GM08714 (cell line): ENCODE measurements around the gene E2F2.

ENCODE experiments used
- H3K4me3 ChIP-seq: fragments of 200-500 bp; sonication (Bioruptor generic); 2 replicates; pipeline ENCODE4 v1.5.1; 2014; ENCODE audit warnings: mild to moderate bottlenecking, low read length, inconsistent platforms
- ZNF274 ChIP-seq: IDR thresholded peaks from 2 replicates; pipeline ENCODE4 v1.6.1; 2012; ENCODE audit warnings: mild to moderate bottlenecking, low read depth, low read length

E2F2 gene

DNA sequence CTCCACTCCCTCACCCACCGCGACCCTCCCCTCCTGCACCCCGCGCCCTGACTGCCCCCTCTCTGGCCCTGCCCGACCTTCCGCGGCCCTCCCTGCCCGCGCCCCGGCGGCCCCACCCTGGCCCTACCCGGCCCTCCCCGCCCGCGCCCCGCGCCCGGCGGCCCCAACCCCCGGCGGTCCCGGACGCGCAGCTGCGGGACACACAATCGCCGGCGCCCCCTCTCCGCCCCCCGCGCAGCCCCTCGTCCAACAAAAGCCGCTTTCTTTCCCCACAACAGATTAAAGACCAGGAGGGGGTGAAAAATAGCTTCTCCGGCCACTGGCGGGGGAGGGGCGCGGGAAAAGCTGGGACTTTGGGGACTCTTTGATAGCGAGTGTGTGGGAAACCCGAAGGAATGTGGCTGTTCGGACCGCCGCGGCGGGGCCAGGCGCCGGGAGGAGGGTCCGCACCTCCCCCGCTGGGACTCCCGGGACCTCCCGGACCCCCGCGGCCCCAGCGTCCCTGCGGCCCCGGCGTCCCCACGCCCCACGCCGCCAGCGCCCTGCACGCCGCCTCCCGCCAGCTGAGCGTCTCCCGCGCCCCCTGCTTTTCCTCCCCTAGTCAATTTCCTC, 37.1 kb upstream of the E2F2 start:
- peak overlapping the region; percentile 35; the same call in 1 of the 2 replicates for H3K4me3 ChIP-seq
- TF ChIP-seq ZNF274, result no peak

DNA sequence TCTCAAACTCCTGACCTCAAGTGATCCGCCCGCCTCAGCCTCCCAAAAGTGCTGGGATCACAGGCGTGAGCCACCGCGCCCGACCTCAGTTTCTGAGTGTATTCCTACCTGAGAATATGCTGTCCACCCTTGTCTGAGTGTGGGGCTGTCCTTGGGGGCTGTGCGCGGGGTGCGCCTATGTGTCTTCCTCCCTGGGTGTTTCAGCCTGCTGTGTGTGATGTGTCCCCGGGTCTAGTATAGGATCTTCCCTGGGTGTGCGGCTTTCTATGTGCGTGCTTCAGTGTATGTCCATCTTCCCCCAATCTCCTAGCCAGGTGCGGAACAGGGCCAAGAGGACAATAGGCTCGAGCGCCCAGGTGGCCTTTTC, 36.6 kb upstream of the E2F2 start:
- TF ChIP-seq ZNF274, result no peak
- no peak overlapping the region for H3K4me3 ChIP-seq

DNA sequence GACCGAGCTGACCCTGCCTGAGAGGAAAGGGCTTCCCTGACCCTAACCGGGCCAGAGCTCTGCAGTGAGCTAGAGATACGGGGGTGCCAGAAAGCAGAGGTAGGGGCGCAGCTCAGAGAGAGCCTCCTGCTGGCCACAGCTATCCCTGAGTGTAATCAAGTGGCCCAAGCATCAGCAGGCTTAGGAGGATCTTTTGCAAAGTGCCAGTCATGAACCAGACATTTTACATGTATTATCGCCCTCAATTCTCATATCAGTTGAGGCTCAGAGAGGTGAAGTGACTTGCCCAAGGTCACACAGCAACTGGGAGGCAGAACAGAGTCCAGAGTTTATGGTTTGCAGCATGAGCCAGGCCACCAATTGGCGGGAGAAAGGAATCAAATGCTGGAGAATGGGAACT, 35.3 kb upstream of the E2F2 start:
- no peak for TF ChIP-seq ZNF274
- H3K4me3 ChIP-seq, result no peak overlapping the region

DNA sequence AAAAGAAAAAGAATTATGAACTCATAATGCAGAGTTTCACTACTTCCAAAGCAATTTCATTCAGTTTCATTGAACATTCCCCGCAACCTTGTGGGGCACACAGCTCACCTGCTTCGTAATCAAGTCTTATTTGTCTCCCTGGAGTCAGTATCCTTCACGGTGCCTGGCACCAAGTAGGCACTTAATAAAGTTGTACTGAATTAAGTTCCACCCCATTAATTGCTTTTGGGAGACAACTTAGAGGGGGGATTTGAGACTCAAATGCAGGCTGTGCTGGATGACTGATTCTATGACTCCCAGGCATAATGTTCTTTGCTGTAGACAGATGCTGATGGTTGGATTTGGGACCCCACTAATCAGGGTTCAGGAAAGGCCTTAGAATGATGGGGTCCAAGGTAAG, 34.7 kb upstream of the E2F2 start:
- H3K4me3 ChIP-seq, result no peak overlapping the region
- TF ChIP-seq ZNF274, result no peak

DNA sequence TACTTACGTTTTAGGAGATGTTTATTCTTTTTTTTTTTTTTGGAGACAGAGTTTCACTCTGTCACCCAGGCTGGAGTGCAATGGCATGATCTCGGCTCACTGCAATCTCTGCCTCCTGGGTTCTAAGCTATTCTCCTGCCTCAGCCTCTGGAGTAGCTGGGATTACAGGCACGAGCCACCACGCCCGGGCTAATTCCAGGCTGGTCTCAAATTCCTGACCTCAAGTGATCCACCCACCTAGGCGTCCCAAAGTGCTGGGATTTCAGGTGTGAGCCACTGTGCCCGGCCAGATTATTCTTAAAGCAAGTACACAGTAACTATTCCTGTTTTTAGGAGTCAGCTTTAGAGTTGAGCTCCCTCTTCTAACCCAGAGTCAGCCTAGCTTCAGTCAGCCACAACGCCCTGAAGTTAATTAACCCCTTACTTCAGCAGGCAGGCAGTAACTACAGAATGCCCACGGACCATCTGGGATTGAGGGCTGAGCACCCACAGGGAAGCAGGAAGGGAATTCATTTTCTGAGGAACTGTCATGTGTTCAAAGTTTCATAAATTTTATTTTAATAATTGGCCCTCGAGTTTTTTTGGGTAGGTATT, 33.6 kb upstream of the E2F2 start:
- no peak for TF ChIP-seq ZNF274
- H3K4me3 ChIP-seq, result no peak overlapping the region

DNA sequence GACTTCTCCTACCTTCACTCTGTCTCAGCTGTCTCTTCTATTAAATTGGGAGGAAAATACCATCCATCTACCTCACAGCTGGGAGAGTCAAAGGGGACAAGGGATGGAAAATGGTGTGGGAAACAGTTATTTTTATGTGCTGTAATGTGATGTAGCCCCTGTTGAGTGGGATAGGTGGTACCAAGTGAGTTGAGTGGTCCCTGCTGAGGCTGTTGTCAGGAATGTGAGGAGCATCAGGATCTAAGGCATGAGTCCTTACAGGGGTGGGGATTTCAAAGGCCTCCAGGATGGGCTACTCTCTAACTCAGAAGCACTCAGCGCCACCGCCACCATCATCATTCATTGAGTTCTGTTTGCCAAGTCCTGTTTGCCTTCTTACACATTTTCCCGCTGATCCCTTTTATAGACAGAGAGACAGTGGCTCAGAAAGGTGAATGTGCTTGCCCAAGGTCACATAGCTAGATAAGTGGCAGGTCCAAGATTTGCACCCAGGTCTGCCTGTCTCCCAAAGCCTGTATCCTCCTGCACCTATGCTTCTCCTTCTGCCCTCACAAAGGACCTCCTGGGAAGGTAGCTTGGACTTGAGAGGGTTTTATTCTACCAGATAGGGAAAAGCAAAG, 32.8 kb upstream of the E2F2 start:
- no peak overlapping the region for H3K4me3 ChIP-seq
- TF ChIP-seq ZNF274, result no peak

DNA sequence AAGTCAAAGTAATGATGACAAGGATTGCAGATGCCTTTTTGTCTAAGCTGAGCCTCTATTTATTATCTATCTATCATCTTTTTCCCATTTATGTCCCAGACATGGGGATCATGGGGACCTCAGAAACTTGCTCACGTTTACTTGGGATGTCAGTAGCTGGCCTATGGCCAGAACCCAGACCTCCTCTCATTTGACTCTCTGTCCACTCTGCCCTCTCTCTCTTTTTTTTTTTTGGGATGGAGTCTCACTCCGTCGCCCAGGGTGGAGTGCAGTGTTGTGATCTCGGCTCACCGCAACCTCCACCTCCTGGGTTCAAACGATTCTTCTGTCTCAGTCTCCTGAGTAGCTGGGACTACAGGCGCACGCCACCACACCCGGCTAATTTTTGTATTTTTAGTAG, 32.0 kb upstream of the E2F2 start:
- no peak overlapping the region for H3K4me3 ChIP-seq
- TF ChIP-seq ZNF274, result no peak

DNA sequence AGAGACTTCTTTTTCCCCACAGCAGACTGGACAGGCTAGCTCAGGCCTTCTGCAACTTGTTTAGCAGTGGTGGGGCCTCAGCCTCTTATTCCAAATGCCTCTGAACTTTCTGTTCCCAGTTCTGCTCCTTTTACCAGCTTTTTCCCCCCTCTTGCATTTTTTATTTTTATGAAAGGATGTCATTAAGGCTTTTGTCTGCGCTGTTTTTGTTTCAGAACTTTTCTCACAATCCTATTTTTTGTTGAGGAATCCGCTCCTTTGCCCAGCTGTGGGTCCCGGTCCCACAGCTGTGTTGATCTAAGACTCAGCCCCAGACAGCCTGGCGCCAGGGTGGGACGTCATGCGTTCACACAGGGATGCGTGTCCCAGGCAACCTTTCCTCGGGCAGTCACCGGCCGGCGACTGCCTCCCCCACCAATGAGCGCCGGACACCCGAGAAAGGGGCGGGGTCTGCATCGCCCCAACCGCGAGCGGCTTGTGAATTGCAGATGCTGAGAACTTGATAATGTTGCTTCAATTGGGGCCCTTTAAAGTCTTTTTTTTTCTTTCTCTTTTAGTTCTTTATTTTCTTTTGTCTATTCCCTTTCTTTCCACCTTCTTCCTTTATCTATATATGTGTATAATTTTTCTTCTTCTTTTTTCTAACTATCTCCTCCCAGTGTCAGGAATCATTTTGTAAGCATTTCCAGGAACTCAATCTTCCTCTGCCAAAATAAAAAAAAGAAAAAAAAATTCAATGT, 31.3 kb upstream of the E2F2 start:
- H3K4me3 ChIP-seq, result no peak overlapping the region
- no peak for TF ChIP-seq ZNF274

DNA sequence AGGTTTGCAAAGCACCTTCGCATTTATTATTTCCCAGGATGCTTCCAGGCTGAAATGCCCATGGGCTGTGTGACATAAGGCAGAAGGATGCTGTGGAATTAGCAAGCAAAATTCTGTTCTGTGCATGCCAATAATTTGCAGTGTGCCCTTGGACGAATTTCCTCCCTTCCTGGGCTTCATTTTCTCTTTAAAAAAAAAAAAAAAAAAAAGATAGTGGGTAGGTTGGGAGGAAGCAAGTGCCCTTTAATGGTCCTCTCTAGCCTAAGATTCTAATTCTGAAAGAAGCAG, 30.7 kb upstream of the E2F2 start:
- no peak for TF ChIP-seq ZNF274
- no peak overlapping the region for H3K4me3 ChIP-seq

DNA sequence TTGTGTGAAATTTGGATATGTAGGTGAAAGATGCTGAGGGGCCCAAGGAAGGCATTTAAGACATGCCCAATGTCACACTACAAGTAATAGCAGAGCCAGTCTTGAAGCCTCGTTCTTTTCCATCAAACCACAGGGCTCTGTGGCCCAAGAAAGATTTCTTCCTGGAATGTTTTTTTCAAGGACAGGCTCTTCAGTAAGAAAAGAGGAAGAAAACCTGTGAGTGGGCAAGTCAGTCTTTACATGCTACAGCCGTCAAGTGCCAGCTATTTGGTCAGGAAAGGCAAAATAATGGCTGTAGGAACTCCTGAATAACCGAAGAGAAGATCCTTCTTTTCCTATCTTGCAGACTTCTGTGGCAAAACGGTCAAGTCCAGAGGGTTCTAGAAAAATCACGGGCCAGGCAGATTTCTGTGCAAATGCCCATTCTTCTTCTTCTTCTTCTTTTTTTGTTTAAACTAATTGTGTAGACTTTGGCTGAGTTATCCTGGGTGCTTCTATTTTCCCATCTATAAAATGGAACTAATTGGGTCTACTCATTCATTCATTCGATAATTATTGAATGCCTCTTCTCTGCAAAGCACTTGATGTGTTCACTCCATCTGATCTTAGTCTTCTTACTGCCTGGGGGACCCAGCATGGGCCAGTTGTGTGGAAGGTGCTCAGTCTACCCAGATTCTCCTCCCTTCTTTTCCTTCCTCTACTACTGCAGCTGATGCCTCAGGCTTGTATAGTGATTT, 30.2 kb upstream of the E2F2 start:
- H3K4me3 ChIP-seq, result no peak overlapping the region
- TF ChIP-seq ZNF274, result no peak

DNA sequence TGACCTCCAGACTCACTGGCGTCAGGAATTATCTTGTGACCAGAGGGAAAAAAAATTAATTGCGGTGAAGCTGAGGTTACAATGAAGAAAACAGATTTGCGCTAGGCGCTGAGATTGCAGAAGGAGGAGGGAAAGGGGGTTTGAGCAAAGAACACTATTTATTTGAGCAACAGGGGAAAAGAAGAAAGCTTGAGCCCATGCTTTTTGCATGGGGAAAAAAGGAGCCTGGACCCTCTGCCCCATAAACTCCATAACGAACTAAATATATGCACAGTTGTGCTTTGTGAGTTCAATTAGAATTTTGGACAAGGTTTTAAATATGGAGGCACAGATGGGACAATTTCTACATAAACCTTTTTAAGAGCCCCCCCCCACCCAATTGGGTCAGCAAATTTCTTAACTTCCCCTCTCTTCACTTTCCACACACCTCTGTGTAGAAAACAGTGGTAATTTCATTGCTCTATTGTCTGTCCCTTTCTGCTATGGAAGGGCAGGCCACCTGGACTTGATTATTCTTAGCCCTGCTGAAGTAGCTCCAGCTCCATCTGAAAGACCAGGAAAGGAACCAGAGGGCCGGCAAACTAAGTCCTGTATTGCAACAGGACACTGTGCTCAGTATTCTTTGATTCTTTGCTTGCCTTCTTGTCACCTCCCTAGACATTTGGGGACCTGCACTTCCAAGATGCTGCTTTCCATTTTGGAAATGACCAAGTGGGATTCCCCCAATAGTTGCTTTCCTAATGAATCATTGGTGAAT, 29.1 kb upstream of the E2F2 start:
- peak overlapping the region; percentile 61; the same call in 1 of the 2 replicates for H3K4me3 ChIP-seq
- TF ChIP-seq ZNF274, result no peak

DNA sequence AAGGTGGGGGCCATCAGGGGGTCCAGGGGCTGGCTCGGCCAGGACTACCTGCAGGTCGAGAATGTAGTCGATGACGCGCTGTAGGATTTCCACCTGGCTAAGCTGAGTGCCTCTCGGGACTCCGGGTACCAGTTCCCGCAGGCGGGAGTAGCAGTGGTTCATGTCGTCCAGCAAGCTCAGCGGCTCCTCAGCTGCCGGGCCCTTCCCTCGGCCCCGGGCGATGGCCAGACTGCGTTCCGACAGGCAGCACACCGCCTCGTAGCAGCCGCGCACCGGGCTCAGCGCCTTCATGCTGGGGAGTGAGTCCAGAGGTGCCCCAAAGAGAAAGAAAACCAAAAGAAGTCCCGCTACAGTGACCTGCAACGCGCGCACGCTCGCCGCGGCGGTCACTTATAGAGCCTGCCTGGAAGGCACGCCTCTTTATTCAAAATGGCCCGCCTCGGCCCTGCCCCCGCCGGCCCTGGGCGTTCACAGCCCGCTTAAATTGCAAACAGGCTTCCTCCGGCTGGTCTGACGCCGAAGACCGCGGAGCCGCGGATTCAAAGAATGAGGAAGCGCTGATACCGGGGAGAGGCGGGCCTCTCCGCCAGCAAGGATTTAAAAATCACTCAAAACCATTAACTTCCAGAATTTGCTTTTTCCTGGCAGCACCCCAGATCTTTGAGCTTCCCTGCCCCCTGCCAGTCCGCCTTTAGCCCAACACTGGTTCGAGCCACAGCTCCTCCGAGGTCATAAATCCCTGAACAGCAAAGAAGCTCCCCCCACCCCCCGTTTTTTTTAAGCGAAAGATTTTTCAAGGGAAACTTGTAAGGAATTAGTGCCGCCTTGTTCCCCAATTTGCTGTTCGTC, 28.3 kb upstream of the E2F2 start, which contains the start of gene ID3:
Gene ID3 (minus strand): TSS at position 366 of the 849 bp plus-strand sequence. CDS start 75 bp downstream, at position 291.
- TF ChIP-seq ZNF274, result no peak
- H3K4me3 ChIP-seq, result peak within 1 kb of the TSS; percentile 69

DNA sequence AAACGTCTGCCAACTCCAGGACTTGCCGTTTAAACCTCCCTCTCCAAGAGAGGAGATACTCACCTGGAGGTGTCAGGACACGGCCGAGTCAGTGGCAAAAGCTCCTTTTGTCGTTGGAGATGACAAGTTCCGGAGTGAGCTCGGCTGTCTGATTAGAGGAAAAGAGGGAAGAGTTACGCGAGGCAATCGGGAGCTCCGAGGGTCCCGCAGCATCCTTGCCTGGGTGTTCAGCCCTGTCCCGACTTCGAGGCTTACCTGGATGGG, 27.8 kb upstream of the E2F2 start:
- H3K4me3 ChIP-seq, result peak overlapping the region; percentile 69
- TF ChIP-seq ZNF274, result no peak
